ENCODE measurements around the gene POLN.

GRCh38 chr4:2058264-2059045 is 183.5 kb downstream of the POLN start:
- no peak for TF ChIP-seq NFATC4 (CRISPR knock-in tag; IDR thresholded peaks at IDR 0.05)
- TF ChIP-seq SP1 (CRISPR knock-in tag; conservative IDR thresholded peaks at IDR 0.05), result peak; percentile 48; the same call in 1 of the 2 replicates

Measured in WTC11 (cell line).